CD4-positive, alpha-beta T cell (primary cell): ENCODE measurements around the gene QRFP. TPM values are rescaled to one million over a fixed set of nuclear protein-coding genes. Genes with fewer than 3 reads are reported as not detected.

Experiments used
- ATAC-seq: fragments of 200-7000 bp; cut with Tn5 transposase; one replicate; pipeline ENCODE4 v1.10.0; 2022; ENCODE audit warnings: mild to moderate bottlenecking; ENCODE audit not compliant: poor library complexity
- CTCF ChIA-PET: fragments of 350-600 bp; sonication (Branson Sonifier 250); formaldehyde crosslinking; loops from one replicate; lab custom pipeline; 2021; ENCODE audit warnings: antibody characterized with exemption, inconsistent platforms; lab: Charles Lee
- POLR2A ChIA-PET: fragments of 350-600 bp; sonication (Branson Sonifier 250); formaldehyde crosslinking; loops from one replicate; lab custom pipeline; 2021; ENCODE audit warnings: antibody characterized with exemption, inconsistent platforms; lab: Charles Lee
- DNase-seq, 14 experiments: peaks; one replicate each; pipeline ENCODE4 v3.0.0-alpha.2; 2013 to 2020; ENCODE audit warnings: mixed read lengths in 2 of 14
- H3K27ac ChIP-seq, 2 donors: one replicate each; pipeline versions ENCODE4 v1.5.1 to v1.7.0; 2013; ENCODE audit warnings: low read length in 2 of 2, low read depth in 1 of 2, mild to moderate bottlenecking in 1 of 2
- H3K27me3 ChIP-seq, 2 experiments: 1 replicate in 1 of 2; 2 replicates in 1 of 2; pipeline versions ENCODE4 v1.6.1 to v1.7.0; 2013; ENCODE audit warnings: low read length in 2 of 2, control low read depth in 1 of 2, mild to moderate bottlenecking in 1 of 2, moderate library complexity in 1 of 2; ENCODE audit not compliant: insufficient read depth in 2 of 2, control insufficient read depth in 1 of 2
- H3K36me3 ChIP-seq: one replicate; pipeline ENCODE4 v1.6.1; 2013; ENCODE audit warnings: low read length, control low read depth; ENCODE audit not compliant: insufficient read depth
- H3K4me1 ChIP-seq: one replicate; pipeline ENCODE4 v1.6.1; 2013; ENCODE audit warnings: low read length, control low read depth; ENCODE audit not compliant: insufficient read depth
- H3K4me3 ChIP-seq: one replicate; pipeline ENCODE4 v1.5.1; 2013; ENCODE audit warnings: mild to moderate bottlenecking, low read length, moderate library complexity
- H3K9me3 ChIP-seq, 2 experiments: 1 replicate in 1 of 2; 2 replicates in 1 of 2; pipeline versions ENCODE4 v1.6.1 to v1.7.0; 2013; ENCODE audit warnings: low read length in 2 of 2, mild to moderate bottlenecking in 2 of 2, control low read depth in 1 of 2, moderate library complexity in 1 of 2; ENCODE audit not compliant: control insufficient read depth in 1 of 2, insufficient read depth in 1 of 2
- H3K27ac Mint-ChIP-seq: one replicate; pipeline ENCODE4 v1.8.0; 2020; ENCODE audit warnings: mixed read lengths
- H3K27me3 Mint-ChIP-seq: one replicate; pipeline ENCODE4 v1.8.0; 2021; ENCODE audit warnings: mixed read lengths
- H3K36me3 Mint-ChIP-seq: one replicate; pipeline ENCODE4 v1.8.0; 2021; ENCODE audit warnings: low read depth, mixed read lengths
- H3K4me1 Mint-ChIP-seq: one replicate; pipeline ENCODE4 v1.8.0; 2021; ENCODE audit warnings: low read depth, mixed read lengths
- H3K4me3 Mint-ChIP-seq: one replicate; pipeline ENCODE4 v1.8.0; 2020; ENCODE audit warnings: mild to moderate bottlenecking, mixed read lengths
- H3K9me3 Mint-ChIP-seq: one replicate; pipeline ENCODE4 v1.8.0; 2020; ENCODE audit warnings: mixed read lengths
- intact Hi-C, 2 experiments: fragments of 100-400 bp; cut with DNase I in 1 of 2; cut with micrococcal nuclease in 1 of 2; formaldehyde crosslinking; loops; one replicate each; pipeline versions ENCODE4 v1.15.1 to v1.9.0; 2023 to 2025; cut with DNase I, micrococcal nuclease
- total RNA-seq, 174 experiments: library from RNA in 2 of 174; stranded (reverse) in 2 of 174; gene quantifications; one replicate each; pipeline ENCODE4 v1.2.3 and lab custom pipeline; 2021 to 2026
- TF ChIP-seq, protein P1 (sequence below): fragments of 200-600 bp; IDR thresholded peaks from one replicate; pipeline ENCODE4 v1.8.0; 2022; ENCODE audit warnings: antibody characterized with exemption, mild to moderate bottlenecking

Gene QRFP
- total RNA-seq, 2 experiments from 2014 or later, result not detected

DNA sequence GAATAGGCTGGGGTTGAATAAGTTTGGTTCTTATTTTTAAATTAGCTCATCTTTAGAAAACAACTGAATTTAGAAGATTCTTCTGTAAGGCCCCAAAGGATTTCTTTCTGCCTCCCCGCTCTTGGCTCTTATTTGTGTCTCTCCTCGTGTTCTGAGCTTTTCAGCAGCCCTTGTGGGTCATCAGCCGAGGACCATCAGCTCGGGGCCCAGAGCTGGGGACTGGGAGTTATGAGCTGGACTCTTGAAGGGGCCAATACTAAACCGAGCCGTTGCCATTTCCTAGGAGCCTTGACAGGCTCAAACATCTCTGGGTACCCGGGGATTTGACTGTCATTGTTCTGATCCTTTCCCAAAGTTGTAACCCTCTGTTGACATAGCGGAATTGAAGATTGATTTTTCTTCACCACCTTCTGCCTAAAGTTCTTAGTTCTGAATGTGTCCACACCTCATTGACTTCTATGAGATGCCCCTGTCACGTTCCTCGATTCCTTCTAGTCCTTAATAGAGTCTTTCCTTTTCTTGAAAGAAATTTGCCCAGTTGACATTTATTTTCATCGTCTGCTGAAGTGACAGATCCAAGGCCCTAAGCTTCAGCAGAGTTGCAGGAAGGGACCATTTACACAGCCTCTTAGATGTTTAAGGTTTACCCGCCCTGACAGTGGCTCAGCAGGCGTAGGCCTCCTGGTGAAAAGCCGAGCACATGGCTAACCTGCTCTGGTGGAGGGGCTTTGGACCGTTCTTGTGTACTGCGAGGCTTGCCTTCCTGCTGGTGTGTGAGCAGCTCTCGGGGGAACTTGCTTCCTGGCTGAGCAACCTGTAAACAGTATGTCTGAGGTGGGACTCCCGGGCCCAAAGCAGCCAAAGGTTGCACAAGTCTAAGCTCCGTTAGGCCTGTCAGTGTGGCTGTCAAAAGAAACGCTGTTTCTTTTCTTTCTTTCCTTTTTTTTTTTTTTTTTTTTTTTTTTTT lies 37.6 kb downstream of the QRFP start:
- intact Hi-C loops, result no loop called here
- ChIA-PET CTCF (no interaction called here), POLR2A (no interaction called here)
- DNase-seq (no peak), ATAC-seq (no peak)
- Mint-ChIP-seq H3K4me1 (no peaks in the 10 kb centered on the region), H3K4me3 (no peak overlapping the region), H3K27ac (no peak overlapping the region), H3K36me3 (peaks cover 48% of the 10 kb centered on the region), H3K27me3 (no peaks in the 10 kb centered on the region), H3K9me3 (no peaks in the 10 kb centered on the region)
- no peaks in the 10 kb centered on the region for H3K4me1 ChIP-seq
- H3K27me3 ChIP-seq, result no peaks in the 10 kb centered on the region
- no peaks in the 10 kb centered on the region for H3K9me3 ChIP-seq
- H3K36me3 ChIP-seq, result peaks cover 31% of the 10 kb centered on the region
- no peak overlapping the region for H3K4me3 ChIP-seq
- H3K27ac ChIP-seq, result no peak overlapping the region
- TF ChIP-seq, protein P1, sequence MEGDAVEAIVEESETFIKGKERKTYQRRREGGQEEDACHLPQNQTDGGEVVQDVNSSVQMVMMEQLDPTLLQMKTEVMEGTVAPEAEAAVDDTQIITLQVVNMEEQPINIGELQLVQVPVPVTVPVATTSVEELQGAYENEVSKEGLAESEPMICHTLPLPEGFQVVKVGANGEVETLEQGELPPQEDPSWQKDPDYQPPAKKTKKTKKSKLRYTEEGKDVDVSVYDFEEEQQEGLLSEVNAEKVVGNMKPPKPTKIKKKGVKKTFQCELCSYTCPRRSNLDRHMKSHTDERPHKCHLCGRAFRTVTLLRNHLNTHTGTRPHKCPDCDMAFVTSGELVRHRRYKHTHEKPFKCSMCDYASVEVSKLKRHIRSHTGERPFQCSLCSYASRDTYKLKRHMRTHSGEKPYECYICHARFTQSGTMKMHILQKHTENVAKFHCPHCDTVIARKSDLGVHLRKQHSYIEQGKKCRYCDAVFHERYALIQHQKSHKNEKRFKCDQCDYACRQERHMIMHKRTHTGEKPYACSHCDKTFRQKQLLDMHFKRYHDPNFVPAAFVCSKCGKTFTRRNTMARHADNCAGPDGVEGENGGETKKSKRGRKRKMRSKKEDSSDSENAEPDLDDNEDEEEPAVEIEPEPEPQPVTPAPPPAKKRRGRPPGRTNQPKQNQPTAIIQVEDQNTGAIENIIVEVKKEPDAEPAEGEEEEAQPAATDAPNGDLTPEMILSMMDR, result no peak

- Histone ChIP-seq H3K4me1 (no peaks in the 10 kb centered on the region), H3K36me3 (peaks cover 31% of the 10 kb centered on the region), H3K4me3 (no peak overlapping the region), H3K9me3 (no peaks in the 10 kb centered on the region), H3K27ac (no peak overlapping the region), H3K27me3 (no peaks in the 10 kb centered on the region)
- TF ChIP-seq, protein P1, result no peak
- ChIA-PET CTCF (no interaction called here), POLR2A (no interaction called here)
- no peak overlapping the region for H3K27ac Mint-ChIP-seq
- H3K36me3 Mint-ChIP-seq, result peaks cover 51% of the 10 kb centered on the region
- no peaks in the 10 kb centered on the region for H3K27me3 Mint-ChIP-seq
- H3K4me3 Mint-ChIP-seq, result no peak overlapping the region
- H3K4me1 Mint-ChIP-seq, result no peaks in the 10 kb centered on the region
- no peak for ATAC-seq
- no peak for DNase-seq
- intact Hi-C loops, result no loop called here
- no peaks in the 10 kb centered on the region for H3K9me3 Mint-ChIP-seq
These were observed 38.5 kb downstream of the QRFP start for GRCh38 chr9:130857864-130858738.

DNA sequence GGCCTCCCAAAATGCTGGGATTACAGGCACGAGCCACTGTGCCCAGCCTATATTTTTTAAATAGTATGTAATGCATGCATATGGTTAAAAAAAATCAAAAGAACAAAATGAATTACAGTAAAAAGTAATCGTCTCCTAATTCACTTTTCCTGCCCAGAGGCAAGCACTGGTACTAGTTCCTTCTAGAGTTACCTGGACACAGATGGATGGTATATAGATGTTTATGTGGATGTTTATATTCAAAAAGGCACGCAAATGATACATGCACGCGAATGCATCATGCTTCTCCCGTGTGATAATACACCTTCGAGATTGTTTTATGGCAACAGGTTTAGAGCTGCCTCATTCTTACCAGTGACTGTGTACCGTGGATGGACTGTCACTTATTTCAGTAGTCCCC lies 40.1 kb downstream of the QRFP start:
- ChIA-PET CTCF (no interaction called here), POLR2A (no interaction called here)
- no peak overlapping the region for H3K4me3 Mint-ChIP-seq
- peaks cover 45% of the 10 kb centered on the region for H3K36me3 Mint-ChIP-seq
- H3K4me1 Mint-ChIP-seq, result no peaks in the 10 kb centered on the region
- Histone ChIP-seq H3K27ac (no peak overlapping the region), H3K4me3 (no peak overlapping the region), H3K9me3 (no peaks in the 10 kb centered on the region), H3K4me1 (no peaks in the 10 kb centered on the region), H3K27me3 (no peaks in the 10 kb centered on the region), H3K36me3 (peaks cover 31% of the 10 kb centered on the region)
- no peak for DNase-seq
- TF ChIP-seq, protein P1, result no peak
- ATAC-seq, result no peak
- H3K9me3 Mint-ChIP-seq, result no peaks in the 10 kb centered on the region
- intact Hi-C loops, result no loop called here
- H3K27ac Mint-ChIP-seq, result no peak overlapping the region
- no peaks in the 10 kb centered on the region for H3K27me3 Mint-ChIP-seq
